K562 (cell line): ENCODE results near the gene UBL3. TPM values are rescaled to one million over a fixed set of nuclear protein-coding genes. Genes with fewer than 3 reads are reported as not detected.

ENCODE experiments used
- ATAC-seq: fragments of 200-7000 bp; cut with Tn5 transposase; 3 replicates; pipeline ENCODE4 v1.9.1; 2020; ENCODE audit warnings: moderate library complexity
- BruUV-seq: library from RNA; stranded (reverse); fragments of 400-500 nt; replicated peaks from 2 replicates; lab custom pipeline; 2021; lab: Mats Ljungman, UMichigan
- CTCF ChIA-PET: fragments of 300-600 bp; formaldehyde crosslinking; extraction: SDS; loops from one replicate; lab custom pipeline; 2021; ENCODE audit warnings: low intra/inter-chr PET ratio; lab: Yijun Ruan, JAX
- POLR2A ChIA-PET: fragments of 300-600, 350-650 bp; sonication (Branson Sonifier 250); formaldehyde crosslinking; extraction: SDS; loops from one replicate; lab custom pipeline; 2021; ENCODE audit warnings: antibody characterized with exemption, inconsistent platforms; lab: Yijun Ruan, JAX
- DNase-seq, 4 experiments: peaks; one replicate each; pipeline versions ENCODE4 v3.0.0 to v3.0.0-alpha.2; 2011 to 2018; ENCODE audit warnings: low spot score in 3 of 4, mixed read lengths in 3 of 4; ENCODE audit errors: extremely low read depth in 1 of 4
- FAIRE-seq: peaks from 2 replicates; lab custom pipeline; 2011; peaks lifted over from hg19 to GRCh38; lab: Jason Lieb, UNC
- H2AFZ ChIP-seq: 2 replicates; pipeline ENCODE4 v1.6.0; 2011; ENCODE audit warnings: low read depth, low read length, control low read depth, inconsistent platforms
- H3K27ac ChIP-seq: fragments of 200-600 bp; 3 replicates; pipeline ENCODE4 v1.8.0; 2011; ENCODE audit warnings: low read depth, mild to moderate bottlenecking, control low read depth, inconsistent platforms, low read length, moderate library complexity, mixed read lengths; ENCODE audit errors: extremely low read depth
- H3K27me3 ChIP-seq, 2 experiments: fragments of 300-600 bp in 1 of 2; 2 replicates in 1 of 2; 3 replicates in 1 of 2; pipeline versions ENCODE4 v1.6.0 to v1.8.0; 2011; ENCODE audit warnings: inconsistent platforms in 2 of 2, low read length in 2 of 2, mild to moderate bottlenecking in 1 of 2, mixed read lengths in 1 of 2, moderate library complexity in 1 of 2; ENCODE audit not compliant: control insufficient read depth in 2 of 2, insufficient read depth in 2 of 2
- H3K36me3 ChIP-seq: fragments of 300-600 bp; 3 replicates; pipeline ENCODE4 v1.8.0; 2011; ENCODE audit warnings: mild to moderate bottlenecking, low read length, inconsistent platforms; ENCODE audit not compliant: control insufficient read depth, insufficient read depth
- H3K4me1 ChIP-seq, 2 experiments: fragments of 200-600 bp in 1 of 2; replicated peaks in 1 of 2; 2 replicates in 1 of 2; 3 replicates in 1 of 2; pipeline versions ENCODE4 v1.5.1 to v1.8.0; 2011; ENCODE audit warnings: inconsistent platforms in 2 of 2, low read length in 2 of 2, mild to moderate bottlenecking in 1 of 2, mixed read lengths in 1 of 2, moderate library complexity in 1 of 2; ENCODE audit not compliant: control insufficient read depth in 2 of 2, insufficient read depth in 2 of 2
- H3K4me2 ChIP-seq: 2 replicates; pipeline ENCODE4 v1.6.1; 2011; ENCODE audit warnings: low read length, control low read depth, inconsistent platforms, mixed read lengths; ENCODE audit not compliant: insufficient read depth
- H3K4me3 ChIP-seq: fragments of 200-600 bp; sonication (generic), shearing (Covaris generic); 2 replicates; pipeline ENCODE4 v1.5.1; 2016; ENCODE audit warnings: control low read depth, inconsistent platforms
- H3K79me2 ChIP-seq: fragments of 200-600 bp; 3 replicates; pipeline ENCODE4 v1.8.0; 2011; ENCODE audit warnings: low read length, inconsistent platforms; ENCODE audit not compliant: control insufficient read depth, insufficient read depth
- H3K9ac ChIP-seq, 2 experiments: 2 replicates each; pipeline versions ENCODE4 v1.6.0 to v1.6.1; 2011; ENCODE audit warnings: low read depth in 2 of 2, low read length in 2 of 2, control low read depth in 1 of 2, inconsistent platforms in 1 of 2, mild to moderate bottlenecking in 1 of 2, mixed read lengths in 1 of 2; ENCODE audit not compliant: insufficient read depth in 1 of 2
- H3K9me1 ChIP-seq: one replicate; pipeline ENCODE4 v1.6.0; 2011; ENCODE audit warnings: inconsistent platforms, mild to moderate bottlenecking, low read length, moderate library complexity; ENCODE audit not compliant: control insufficient read depth, insufficient read depth
- H3K9me3 ChIP-seq: replicated peaks from 2 replicates; pipeline ENCODE4 v1.5.1; 2011; ENCODE audit warnings: low read depth, low read length, inconsistent platforms; ENCODE audit not compliant: control insufficient read depth, insufficient read depth
- H4K20me1 ChIP-seq: replicated peaks from 2 replicates; pipeline ENCODE4 v1.6.1; 2011; ENCODE audit warnings: low read length, inconsistent platforms, mixed read lengths; ENCODE audit not compliant: control insufficient read depth, insufficient read depth
- CBFA2T3 ChIP-seq: fragments of 450-650 bp; IDR thresholded peaks from 2 replicates; pipeline ENCODE4 v1.6.1; 2017
- CHD2 ChIP-seq: IDR thresholded peaks from 2 replicates; pipeline ENCODE4 v1.6.1; 2011; ENCODE audit warnings: low read depth, low read length
- CXXC5 ChIP-seq: fragments of 250-450 bp; sonication (Bioruptor Pico); IDR thresholded peaks from 2 replicates; pipeline ENCODE4 v1.8.0; 2022; ENCODE audit warnings: inconsistent platforms, mild to moderate bottlenecking, moderate library complexity
- KDM5B ChIP-seq: fragments of 200-600 bp; sonication (generic); IDR thresholded peaks from 2 replicates; pipeline ENCODE4 v1.6.1; 2012; ENCODE audit warnings: low read depth, mild to moderate bottlenecking, moderate library complexity, low read length, control low read depth, inconsistent platforms; ENCODE audit not compliant: insufficient replicate concordance
- NFATC3 ChIP-seq: fragments of 450-650 bp; IDR thresholded peaks from 2 replicates; pipeline ENCODE4 v1.6.1; 2017; ENCODE audit warnings: mild to moderate bottlenecking
- NFRKB ChIP-seq: fragments of 450-650 bp; IDR thresholded peaks from 2 replicates; pipeline ENCODE4 v1.6.1; 2016; ENCODE audit warnings: low read depth
- PTBP1 ChIP-seq: fragments of 200-400 bp; formaldehyde crosslinking; IDR thresholded peaks from 2 replicates; pipeline ENCODE4 v1.6.1; 2017; ENCODE audit warnings: low read depth, low read length
- SMAD2 ChIP-seq: fragments of 150-350 bp; IDR thresholded peaks from 2 replicates; pipeline ENCODE4 v1.6.1; 2014; ENCODE audit warnings: low read depth, mild to moderate bottlenecking, low read length
- ZNF282 ChIP-seq: sonication (generic); formaldehyde crosslinking; IDR thresholded peaks from 2 replicates; pipeline ENCODE4 v1.8.1; 2023; ENCODE audit warnings: missing genetic modification reagents
- ZNF431 ChIP-seq: sonication (generic); formaldehyde crosslinking; IDR thresholded peaks from 2 replicates; pipeline ENCODE4 v1.8.0; 2022; ENCODE audit warnings: mild to moderate bottlenecking, missing genetic modification reagents
- WGBS: fragments of 100-300 bp; shearing (Covaris generic); methylation state at CpG from one replicate; pipeline ENCODE4 v1.1.6; 2016; ENCODE audit warnings: low coverage, mixed read lengths; ENCODE audit not compliant: insufficient coverage; ENCODE audit errors: missing lambda C conversion rate; 5-methylcytosine and 5-hydroxymethylcytosine counted together
- in situ Hi-C: fragments of 300-500 bp; cut with MboI; formaldehyde crosslinking; loops from 4 replicates; pipeline ENCODE4 v1.15.0; 2018; ENCODE audit warnings: inconsistent platforms, mixed read lengths
- intact Hi-C: fragments of 100-400 bp; cut with micrococcal nuclease; formaldehyde crosslinking; loops from 2 replicates; pipeline ENCODE4 v1.14.2; 2022
- polyA plus RNA-seq, 8 experiments: library from polyadenylated mRNA; depleted of rRNA in 4 of 8; stranded (reverse) in 5 of 8; unstranded in 3 of 8; fragments of >200 nt; fragmentation: Nextera tagmentation in 2 of 8; fragmentation: Illumina TruSeq in 1 of 8; extraction: Ambion mirVana in 2 of 8; extraction: Trizol in 1 of 8; gene quantifications; 2 replicates each; pipeline versions ENCODE4 v1.2.1 to v1.2.3, GENCODE V29; 2011 to 2014; ENCODE audit warnings: inconsistent platforms in 1 of 8, missing spikeins in 1 of 8
- total RNA-seq, 7 experiments: library from RNA; depleted of rRNA in 6 of 7; stranded (reverse); fragments of >200 nt in 6 of 7; fragmentation: Illumina TruSeq in 2 of 7; extraction: Trizol in 2 of 7; gene quantifications; 2 replicates each; pipeline versions ENCODE4 v1.2.1 to v1.2.3, GENCODE V29; 2011 to 2021; ENCODE audit warnings: low replicate concordance in 1 of 7
- TF ChIP-seq, protein P1 (sequence below): fragments of 250-450 bp; sonication (Bioruptor Pico); IDR thresholded peaks from 2 replicates; pipeline ENCODE4 v1.5.0; 2021
- TF ChIP-seq, protein P2 (sequence below): fragments of 450-650 bp; IDR thresholded peaks from 2 replicates; pipeline ENCODE4 v1.6.1; 2018; ENCODE audit warnings: mild to moderate bottlenecking, low read depth; ENCODE audit not compliant: partially characterized antibody
- TF ChIP-seq, protein P3 (sequence below): fragments of 250-450 bp; sonication (Bioruptor Pico); IDR thresholded peaks from 2 replicates; pipeline ENCODE4 v1.5.0; 2021; ENCODE audit warnings: mild to moderate bottlenecking, borderline replicate concordance
- TF ChIP-seq, protein P4 (sequence below): sonication (generic); formaldehyde crosslinking; IDR thresholded peaks from 2 replicates; pipeline ENCODE4 v1.4.0; 2020; ENCODE audit warnings: mild to moderate bottlenecking, missing genetic modification reagents

UBL3 gene
- total and polyA plus RNA-seq, 9 of the 15 experiments (the other 6 are each of a cell fraction or from before 2014, with no cell fraction given) = 0.64 to 2.4 (median 1.8) TPM

DNA sequence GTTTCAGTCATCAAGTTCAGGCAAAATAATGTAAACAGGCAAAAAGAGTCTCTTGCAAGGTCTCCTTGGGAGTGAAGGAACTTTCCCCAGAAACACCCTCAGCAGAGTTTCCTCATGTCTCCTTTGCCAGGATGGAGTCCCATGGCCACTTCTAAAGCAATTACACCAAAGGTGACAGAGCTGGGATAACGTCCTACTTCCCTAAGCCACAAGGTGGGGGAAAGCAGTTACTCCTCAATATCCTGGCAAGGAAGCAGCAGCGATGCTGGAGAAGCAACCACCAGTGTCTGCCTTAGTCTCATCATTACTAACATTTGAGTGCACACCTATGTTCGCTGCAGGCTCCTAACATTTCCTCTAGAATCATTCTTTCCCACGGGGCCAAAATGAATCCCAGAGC is 88.6 kb downstream of the UBL3 start:
- CTCF ChIA-PET = no interaction called here
- Histone ChIP-seq H3K9me1 (no peaks in the 10 kb centered on the region), H3K4me2 (no peak overlapping the region), H3K27ac (no peak overlapping the region), H3K4me3 (no peak overlapping the region), H3K27me3 (no peaks in the 10 kb centered on the region; a peak in 1 of 5 replicates), H2AFZ (no peak overlapping the region), H3K9ac (no peak overlapping the region), H3K79me2 (no peaks in the 10 kb centered on the region), H3K9me3 (no peaks in the 10 kb centered on the region), H3K36me3 (no peaks in the 10 kb centered on the region), H4K20me1 (no peaks in the 10 kb centered on the region), H3K4me1 (no peaks in the 10 kb centered on the region)
- intact Hi-C loops = no loop called here
- BruUV-seq = no TSS peak
- FAIRE-seq (no peak), DNase-seq (no peak), ATAC-seq (no peak)
- in situ Hi-C loops = no loop called here
- 0% methylated on average over 4 of the region's 4 CpGs for WGBS
- POLR2A ChIA-PET = no interaction called here
- TF ChIP-seq, protein P1, sequence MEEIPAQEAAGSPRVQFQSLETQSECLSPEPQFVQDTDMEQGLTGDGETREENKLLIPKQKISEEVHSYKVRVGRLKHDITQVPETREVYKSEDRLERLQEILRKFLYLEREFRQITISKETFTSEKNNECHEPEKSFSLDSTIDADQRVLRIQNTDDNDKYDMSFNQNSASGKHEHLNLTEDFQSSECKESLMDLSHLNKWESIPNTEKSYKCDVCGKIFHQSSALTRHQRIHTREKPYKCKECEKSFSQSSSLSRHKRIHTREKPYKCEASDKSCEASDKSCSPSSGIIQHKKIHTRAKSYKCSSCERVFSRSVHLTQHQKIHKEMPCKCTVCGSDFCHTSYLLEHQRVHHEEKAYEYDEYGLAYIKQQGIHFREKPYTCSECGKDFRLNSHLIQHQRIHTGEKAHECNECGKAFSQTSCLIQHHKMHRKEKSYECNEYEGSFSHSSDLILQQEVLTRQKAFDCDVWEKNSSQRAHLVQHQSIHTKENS (CRISPR knock-in tag) = no peak
- no peak for TF ChIP-seq SMAD2
- no peak for TF ChIP-seq NFRKB
- TF ChIP-seq NFATC3 = no peak
- TF ChIP-seq ZNF282 (CRISPR knock-in tag) = no peak
- TF ChIP-seq, protein P2, sequence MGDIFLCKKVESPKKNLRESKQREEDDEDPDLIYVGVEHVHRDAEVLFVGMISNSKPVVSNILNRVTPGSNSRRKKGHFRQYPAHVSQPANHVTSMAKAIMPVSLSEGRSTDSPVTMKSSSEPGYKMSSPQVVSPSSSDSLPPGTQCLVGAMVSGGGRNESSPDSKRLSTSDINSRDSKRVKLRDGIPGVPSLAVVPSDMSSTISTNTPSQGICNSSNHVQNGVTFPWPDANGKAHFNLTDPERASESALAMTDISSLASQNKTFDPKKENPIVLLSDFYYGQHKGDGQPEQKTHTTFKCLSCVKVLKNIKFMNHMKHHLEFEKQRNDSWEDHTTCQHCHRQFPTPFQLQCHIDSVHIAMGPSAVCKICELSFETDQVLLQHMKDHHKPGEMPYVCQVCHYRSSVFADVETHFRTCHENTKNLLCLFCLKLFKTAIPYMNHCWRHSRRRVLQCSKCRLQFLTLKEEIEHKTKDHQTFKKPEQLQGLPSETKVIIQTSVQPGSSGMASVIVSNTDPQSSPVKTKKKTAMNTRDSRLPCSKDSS = no peak
- TF ChIP-seq PTBP1 = no peak
- TF ChIP-seq, protein P3, sequence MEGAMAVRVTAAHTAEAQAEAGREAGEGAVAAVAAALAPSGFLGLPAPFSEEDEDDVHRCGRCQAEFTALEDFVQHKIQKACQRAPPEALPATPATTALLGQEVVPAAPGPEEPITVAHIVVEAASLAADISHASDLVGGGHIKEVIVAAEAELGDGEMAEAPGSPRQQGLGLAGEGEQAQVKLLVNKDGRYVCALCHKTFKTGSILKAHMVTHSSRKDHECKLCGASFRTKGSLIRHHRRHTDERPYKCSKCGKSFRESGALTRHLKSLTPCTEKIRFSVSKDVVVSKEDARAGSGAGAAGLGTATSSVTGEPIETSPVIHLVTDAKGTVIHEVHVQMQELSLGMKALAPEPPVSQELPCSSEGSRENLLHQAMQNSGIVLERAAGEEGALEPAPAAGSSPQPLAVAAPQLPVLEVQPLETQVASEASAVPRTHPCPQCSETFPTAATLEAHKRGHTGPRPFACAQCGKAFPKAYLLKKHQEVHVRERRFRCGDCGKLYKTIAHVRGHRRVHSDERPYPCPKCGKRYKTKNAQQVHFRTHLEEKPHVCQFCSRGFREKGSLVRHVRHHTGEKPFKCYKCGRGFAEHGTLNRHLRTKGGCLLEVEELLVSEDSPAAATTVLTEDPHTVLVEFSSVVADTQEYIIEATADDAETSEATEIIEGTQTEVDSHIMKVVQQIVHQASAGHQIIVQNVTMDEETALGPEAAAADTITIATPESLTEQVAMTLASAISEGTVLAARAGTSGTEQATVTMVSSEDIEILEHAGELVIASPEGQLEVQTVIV (CRISPR knock-in tag) = no peak
- TF ChIP-seq CXXC5 (CRISPR knock-in tag) = no peak
- no peak for TF ChIP-seq ZNF431 (CRISPR knock-in tag)
- no peak for TF ChIP-seq CBFA2T3
- no peak for TF ChIP-seq CHD2
- no peak for TF ChIP-seq KDM5B
- TF ChIP-seq, protein P4, sequence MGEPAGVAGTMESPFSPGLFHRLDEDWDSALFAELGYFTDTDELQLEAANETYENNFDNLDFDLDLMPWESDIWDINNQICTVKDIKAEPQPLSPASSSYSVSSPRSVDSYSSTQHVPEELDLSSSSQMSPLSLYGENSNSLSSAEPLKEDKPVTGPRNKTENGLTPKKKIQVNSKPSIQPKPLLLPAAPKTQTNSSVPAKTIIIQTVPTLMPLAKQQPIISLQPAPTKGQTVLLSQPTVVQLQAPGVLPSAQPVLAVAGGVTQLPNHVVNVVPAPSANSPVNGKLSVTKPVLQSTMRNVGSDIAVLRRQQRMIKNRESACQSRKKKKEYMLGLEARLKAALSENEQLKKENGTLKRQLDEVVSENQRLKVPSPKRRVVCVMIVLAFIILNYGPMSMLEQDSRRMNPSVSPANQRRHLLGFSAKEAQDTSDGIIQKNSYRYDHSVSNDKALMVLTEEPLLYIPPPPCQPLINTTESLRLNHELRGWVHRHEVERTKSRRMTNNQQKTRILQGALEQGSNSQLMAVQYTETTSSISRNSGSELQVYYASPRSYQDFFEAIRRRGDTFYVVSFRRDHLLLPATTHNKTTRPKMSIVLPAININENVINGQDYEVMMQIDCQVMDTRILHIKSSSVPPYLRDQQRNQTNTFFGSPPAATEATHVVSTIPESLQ = no peak
